ENCODE data around the gene ADGRA1. TPM values are rescaled to one million over a fixed set of nuclear protein-coding genes. Genes with fewer than 3 reads are reported as not detected.

The ADGRA1 gene
- total RNA-seq, 4 donors from 2014 or later: 0.13 TPM; not detected in 3

DNA sequence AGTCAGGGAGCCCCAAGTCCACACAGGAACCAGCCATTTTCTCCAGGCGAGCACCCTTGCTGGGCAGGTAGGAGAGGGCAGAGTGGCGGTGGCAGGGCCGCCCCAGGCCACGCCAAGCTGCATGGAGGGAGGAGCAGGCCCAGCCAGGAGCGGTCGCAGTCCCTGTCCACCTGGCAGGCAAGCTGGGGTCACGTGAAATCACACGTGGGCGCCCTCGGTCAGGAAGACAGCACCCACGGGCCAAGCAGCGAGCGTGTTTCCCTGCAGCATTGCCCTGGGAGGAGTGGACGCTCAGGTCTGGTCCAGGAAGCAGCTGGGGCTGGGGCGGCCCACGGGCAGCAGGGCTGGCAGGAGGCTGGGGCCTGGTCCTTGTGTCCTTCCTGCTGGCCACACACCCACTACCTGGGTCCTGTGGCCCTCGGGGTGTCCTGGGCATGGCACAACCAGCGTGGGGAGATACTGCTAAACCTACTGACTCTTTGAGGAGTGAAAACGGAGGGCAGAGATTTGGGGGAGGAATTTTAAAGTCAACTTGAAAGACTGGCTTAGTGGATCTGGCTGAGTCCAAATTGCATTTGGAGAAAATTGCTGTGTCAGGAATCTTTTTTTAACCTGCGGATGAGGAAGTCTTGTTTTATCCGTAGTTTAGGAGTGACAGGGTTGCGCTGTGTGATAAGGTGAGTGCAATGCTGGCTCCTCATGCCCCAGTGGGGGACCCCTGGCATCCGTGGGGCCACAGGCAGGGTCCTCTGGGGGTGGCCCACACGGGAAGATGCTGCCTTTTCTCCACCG, 12.2 kb upstream of the ADGRA1 start:
- Histone ChIP-seq H3K4me1 (no peaks in the 10 kb centered on the region), H3K27me3 (peaks cover 72% of the 10 kb centered on the region), H3K4me3 (no peak overlapping the region), H3K36me3 (no peaks in the 10 kb centered on the region), H3K27ac (no peak overlapping the region), H3K9me3 (no peaks in the 10 kb centered on the region)
- ATAC-seq: no peak
- TF ChIP-seq, protein P1, sequence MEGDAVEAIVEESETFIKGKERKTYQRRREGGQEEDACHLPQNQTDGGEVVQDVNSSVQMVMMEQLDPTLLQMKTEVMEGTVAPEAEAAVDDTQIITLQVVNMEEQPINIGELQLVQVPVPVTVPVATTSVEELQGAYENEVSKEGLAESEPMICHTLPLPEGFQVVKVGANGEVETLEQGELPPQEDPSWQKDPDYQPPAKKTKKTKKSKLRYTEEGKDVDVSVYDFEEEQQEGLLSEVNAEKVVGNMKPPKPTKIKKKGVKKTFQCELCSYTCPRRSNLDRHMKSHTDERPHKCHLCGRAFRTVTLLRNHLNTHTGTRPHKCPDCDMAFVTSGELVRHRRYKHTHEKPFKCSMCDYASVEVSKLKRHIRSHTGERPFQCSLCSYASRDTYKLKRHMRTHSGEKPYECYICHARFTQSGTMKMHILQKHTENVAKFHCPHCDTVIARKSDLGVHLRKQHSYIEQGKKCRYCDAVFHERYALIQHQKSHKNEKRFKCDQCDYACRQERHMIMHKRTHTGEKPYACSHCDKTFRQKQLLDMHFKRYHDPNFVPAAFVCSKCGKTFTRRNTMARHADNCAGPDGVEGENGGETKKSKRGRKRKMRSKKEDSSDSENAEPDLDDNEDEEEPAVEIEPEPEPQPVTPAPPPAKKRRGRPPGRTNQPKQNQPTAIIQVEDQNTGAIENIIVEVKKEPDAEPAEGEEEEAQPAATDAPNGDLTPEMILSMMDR (IDR thresholded peaks at IDR 0.05): no peak
- TF ChIP-seq EP300 (IDR thresholded peaks at IDR 0.05) (no peak), POLR2A (IDR thresholded peaks at IDR 0.05) (no peak), POLR2AphosphoS5 (IDR thresholded peaks at IDR 0.05) (no peak)
- whole genome bisulfite sequencing, 2 donors (ENCODE audit: low coverage in 1 of 2): 62 to 67% methylated on average over 5 of the region's 25 CpGs

DNA sequence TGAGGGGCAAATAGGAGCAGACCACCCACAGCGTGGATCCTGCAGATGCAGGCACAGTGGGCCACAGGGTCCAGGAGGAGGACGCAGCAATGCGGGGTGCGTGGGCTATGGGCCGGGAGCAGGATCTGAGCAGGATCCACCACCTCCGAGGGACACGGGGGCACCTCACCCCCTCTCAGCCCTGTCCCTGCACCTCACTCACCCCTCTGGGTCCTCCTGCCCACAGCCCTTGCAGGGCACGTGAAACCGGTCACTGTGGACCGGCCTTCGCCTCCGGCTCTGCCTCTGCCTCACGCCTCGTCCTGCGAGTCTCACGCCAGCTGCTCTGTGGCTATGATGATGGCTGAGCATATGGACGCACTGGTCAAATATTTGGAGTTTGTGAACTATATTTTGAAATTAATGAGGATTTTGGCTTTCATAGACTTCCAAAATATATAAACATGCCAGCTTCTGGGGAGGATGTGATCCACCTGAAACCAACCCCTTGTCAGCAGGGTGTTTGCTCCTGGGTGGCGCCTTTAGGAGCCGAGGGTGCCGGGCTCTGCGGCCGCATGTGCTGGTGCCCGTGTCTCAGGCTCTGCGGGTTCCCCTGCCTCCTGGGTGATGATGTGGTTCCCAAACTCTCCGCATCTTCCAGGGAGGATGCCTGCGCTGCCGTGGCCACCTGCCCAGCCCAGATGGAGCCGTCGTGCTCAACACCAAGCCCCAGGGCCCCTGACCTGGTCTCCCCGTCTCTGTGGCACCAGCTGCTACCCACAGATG, 11.3 kb upstream of the ADGRA1 start:
- Histone ChIP-seq H3K27ac (no peak overlapping the region), H3K4me3 (no peak overlapping the region), H3K36me3 (no peaks in the 10 kb centered on the region), H3K9me3 (no peaks in the 10 kb centered on the region), H3K4me1 (no peaks in the 10 kb centered on the region), H3K27me3 (peaks cover 72% of the 10 kb centered on the region)
- TF ChIP-seq EP300 (IDR thresholded peaks at IDR 0.05) (no peak), POLR2A (IDR thresholded peaks at IDR 0.05) (no peak), POLR2AphosphoS5 (IDR thresholded peaks at IDR 0.05) (no peak)
- TF ChIP-seq, protein P1 (IDR thresholded peaks at IDR 0.05): no peak
- 70 to 91% methylated on average over 2 to 11 of the region's 30 CpGs for WGBS, 2 donors (ENCODE audit: low coverage in 1 of 2)
- no peak for ATAC-seq

DNA sequence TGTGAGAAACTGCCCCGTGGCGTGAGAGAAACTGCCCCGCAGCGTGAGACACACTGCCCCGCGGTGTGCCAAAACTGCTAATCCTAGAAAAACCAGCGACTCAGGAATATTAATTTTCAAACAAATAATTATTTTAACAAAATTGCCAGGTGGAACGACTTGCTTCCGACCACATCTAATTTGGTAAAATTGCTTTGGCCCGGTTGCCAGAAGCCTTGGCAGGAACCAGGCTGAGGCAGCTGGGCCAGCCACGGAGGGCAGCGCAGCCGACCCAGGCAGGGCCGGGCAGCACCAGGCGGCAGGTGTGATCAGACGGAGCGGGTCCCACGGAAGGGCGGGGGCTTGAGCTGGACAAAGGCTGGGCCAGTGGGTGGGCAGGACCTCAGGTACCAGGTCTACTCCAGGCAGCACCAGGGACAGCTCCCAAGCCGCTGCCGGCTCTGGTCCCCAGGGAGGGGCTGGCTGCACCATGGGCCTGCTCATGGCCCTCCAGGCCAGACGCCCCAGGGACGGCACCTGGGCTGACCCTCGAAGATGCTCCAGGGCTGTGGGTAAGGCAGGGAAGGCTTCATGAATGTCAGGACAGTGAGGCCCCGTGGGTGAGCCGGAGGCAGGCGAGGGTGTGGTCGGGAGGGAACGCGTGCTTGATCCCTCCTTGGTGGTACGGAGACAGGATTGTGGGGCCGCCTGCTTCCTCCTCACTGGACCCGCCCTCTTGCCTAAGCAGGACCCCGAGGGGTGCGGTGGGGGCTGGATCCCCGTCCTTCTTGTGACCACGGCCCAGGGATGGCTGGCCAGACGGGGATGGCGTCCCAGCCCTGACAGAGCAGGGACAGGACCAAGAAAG, 7.7 kb upstream of the ADGRA1 start:
- Histone ChIP-seq H3K9me3 (no peaks in the 10 kb centered on the region), H3K27me3 (peaks cover 73% of the 10 kb centered on the region), H3K4me1 (no peaks in the 10 kb centered on the region), H3K36me3 (no peaks in the 10 kb centered on the region), H3K27ac (no peak overlapping the region), H3K4me3 (no peak overlapping the region)
- TF ChIP-seq POLR2AphosphoS5 (IDR thresholded peaks at IDR 0.05) (no peak), POLR2A (IDR thresholded peaks at IDR 0.05) (no peak), EP300 (IDR thresholded peaks at IDR 0.05) (no peak)
- TF ChIP-seq, protein P1 (IDR thresholded peaks at IDR 0.05): no peak
- WGBS, 2 donors (ENCODE audit: low coverage in 1 of 2): 52 to 56% methylated on average over 12 to 15 of the region's 39 CpGs
- no peak for ATAC-seq

DNA sequence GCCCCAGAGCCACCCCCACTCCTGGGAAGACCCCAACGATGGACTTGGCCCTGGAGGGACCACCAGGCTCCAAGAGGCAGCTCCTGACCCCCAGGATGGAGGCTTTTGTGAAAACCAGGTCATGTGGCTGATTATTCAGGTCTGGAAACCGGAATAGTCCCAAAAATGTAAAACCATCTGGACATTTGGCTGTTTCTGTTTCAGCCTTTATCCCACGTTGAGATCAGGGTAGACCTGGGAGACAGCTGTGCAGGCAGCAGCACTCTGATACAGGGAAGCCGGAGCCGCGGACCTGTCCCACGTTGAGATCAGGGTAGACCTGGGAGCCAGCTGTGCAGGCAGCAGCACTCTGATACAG, 7.1 kb upstream of the ADGRA1 start:
- H3K27ac ChIP-seq: no peak overlapping the region
- WGBS, 2 donors (ENCODE audit: low coverage in 1 of 2): no CpG with 5 or more reads among the region's 7 CpGs
- no peaks in the 10 kb centered on the region for H3K9me3 ChIP-seq
- TF ChIP-seq, protein P1 (IDR thresholded peaks at IDR 0.05): no peak
- TF ChIP-seq POLR2A (IDR thresholded peaks at IDR 0.05): no peak
- no peak for TF ChIP-seq EP300 (IDR thresholded peaks at IDR 0.05)
- no peak for TF ChIP-seq POLR2AphosphoS5 (IDR thresholded peaks at IDR 0.05)
- peaks cover 73% of the 10 kb centered on the region for H3K27me3 ChIP-seq
- no peak for ATAC-seq
- H3K36me3 ChIP-seq: no peaks in the 10 kb centered on the region
- no peak overlapping the region for H3K4me3 ChIP-seq
- H3K4me1 ChIP-seq: no peaks in the 10 kb centered on the region
